GM19240 (cell line): ENCODE results near the gene UBE2O.

ENCODE experiments used
- DNase-seq: peaks from one replicate; pipeline ENCODE4 v3.0.0; 2011; ENCODE audit warnings: low spot score; ENCODE audit not compliant: insufficient read length

The UBE2O gene

DNA sequence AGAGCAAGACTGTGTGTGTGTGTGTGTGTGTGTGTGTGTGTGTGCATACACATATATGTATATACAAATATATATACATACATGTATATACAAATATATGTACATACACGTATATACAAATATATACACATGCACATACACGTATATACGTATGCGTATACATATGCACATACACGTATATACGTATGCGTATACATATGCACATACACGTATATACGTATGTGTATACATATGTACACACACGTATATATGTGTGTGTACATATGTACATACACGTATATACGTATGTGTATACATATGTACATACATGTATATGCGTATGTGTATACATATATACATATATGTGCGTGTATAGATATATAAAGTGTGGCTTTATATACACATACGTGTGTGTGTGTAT is 37.2 kb downstream of the UBE2O start:
- no peak for DNase-seq

DNA sequence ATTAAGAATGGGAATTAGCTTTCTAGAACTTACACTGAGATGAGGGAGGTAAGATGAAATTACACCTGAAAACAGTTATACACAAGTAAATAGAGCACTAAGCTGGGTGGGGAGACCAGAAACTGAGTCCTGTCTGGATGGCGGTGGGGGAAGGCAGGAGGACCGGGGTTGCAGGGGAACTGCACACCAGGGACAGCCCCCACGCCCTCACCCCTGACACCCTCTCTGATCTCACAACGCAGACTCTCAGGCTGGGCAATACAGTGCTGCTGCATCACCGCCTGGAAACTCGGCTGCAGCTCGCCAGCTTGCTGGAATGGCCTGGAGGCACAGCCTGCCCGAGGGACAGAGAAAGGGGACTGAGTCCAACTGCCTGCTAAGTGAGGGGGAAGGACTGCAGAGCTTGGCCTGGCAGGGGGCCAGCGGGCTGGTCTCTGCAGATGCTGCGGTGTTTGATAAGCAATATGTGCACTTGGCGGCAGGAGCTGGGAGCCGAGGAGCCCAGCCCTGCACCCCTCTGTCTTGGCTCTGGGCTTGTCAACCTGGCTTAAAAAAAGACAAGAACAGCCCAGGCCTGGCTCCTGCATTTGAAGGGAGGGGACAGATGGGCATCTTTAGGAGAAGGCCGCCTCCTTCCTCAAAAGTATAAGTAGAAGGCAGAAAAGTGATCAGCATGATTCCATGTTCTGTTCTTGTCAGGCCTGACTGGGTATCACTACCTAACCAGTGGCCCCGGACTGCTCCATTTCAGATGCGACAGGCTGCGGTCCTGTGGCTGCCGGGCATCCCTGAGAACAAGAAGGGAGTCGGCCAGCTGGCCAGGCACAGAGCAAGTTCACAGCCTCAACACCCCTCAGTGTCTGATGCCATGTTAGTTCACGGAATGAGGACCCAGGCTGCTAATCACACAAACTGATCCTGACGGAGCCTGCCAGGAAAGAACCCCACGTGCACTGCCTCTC is 38.3 kb downstream of the UBE2O start:
- DNase-seq, result no peak

GRCh38 chr17:76411247-76411646 is 41.7 kb downstream of the UBE2O start:
- DNase-seq, result no peak

GRCh38 chr17:76410328-76410965 is 42.5 kb downstream of the UBE2O start:
- no peak for DNase-seq

- DNase-seq, result peak; percentile 61
These were observed 44.7 kb downstream of the UBE2O start for GRCh38 chr17:76408037-76408849.

DNA sequence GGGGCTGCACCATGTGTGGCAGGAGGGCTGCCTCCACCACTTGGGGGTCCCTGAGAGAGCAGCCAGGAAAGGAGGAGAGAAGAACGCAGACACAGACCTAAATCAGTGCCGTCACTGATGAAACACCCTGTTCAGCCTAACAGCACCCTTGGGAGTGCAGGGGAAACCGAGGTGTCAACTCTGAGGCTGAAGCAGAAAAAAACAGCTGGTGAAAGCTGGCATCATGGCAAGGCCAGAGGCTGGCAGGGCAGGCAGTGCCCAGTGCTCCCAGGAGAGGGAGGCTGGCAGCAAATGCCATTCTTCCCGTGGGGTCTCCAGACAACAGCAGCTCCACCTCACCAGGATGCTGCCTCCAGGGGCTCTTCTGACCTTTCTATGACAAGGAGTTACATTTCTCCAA is 45.4 kb downstream of the UBE2O start:
- no peak for DNase-seq

- DNase-seq, result no peak
These were observed 46.8 kb downstream of the UBE2O start for GRCh38 chr17:76405967-76406647.

DNA sequence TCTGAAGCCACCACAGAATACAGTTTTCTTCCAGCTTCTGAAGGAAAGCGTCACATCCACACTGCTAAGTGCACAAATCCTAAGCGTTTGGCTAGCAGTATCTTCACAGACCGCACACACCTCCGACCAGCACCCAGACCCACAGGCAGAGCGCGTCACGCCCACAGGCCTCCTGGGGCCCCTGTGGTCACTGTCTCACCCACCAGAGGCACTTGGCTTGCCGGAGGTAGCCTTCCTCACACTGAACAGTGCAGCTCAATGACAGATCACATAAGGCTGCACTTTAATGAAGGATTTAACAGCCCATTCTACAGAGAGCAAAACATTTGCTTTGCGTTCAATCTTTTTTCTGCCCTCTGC is 47.4 kb downstream of the UBE2O start:
- DNase-seq, result no peak

DNA sequence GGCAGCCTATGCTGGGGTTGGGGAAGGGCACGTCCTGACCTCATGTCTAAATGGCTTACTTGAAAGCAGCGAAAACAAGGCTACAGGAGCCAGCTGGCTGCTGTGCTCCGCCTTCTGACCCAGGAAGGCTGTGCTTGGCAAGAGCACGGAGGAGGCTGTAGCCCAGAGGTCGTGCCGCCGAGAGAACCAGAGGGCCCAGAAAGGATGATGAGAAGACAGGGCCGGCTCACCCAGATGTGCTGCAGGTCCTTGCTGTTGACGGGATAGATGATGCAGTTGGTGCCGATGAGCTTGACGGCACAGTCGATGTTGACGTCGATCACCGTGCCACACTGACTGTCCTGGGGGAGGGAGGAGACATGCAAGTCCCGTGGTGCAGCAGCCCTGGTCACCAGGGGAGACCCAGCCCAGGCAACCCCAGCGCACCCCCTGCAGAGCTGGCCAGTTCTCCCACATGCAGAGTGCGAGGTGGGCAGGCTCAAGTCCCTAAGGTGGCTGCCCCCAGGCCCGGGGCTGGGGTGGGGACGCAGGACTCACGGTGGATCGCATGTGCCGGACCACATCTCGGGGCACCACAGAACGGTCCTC is 47.9 kb downstream of the UBE2O start:
- no peak for DNase-seq

DNA sequence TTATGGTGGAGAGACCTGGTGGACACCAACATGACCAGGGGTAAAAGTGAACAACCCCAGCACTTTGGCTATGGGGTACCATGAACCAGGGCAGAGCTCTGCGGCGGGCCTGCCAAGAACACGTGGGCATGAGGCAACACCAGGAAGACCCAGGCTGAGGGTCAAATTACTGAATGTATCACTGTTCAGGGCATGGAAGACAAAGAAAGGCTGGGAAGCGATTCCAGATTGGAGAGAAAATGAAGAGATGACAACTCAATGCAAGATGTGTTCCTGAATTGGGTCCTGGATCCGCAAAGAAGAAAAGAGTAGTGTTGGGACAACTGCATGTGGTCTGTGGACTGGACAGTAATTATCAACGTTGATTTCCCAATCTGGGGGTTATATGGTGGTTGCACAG is 48.7 kb downstream of the UBE2O start:
- DNase-seq, result no peak

DNA sequence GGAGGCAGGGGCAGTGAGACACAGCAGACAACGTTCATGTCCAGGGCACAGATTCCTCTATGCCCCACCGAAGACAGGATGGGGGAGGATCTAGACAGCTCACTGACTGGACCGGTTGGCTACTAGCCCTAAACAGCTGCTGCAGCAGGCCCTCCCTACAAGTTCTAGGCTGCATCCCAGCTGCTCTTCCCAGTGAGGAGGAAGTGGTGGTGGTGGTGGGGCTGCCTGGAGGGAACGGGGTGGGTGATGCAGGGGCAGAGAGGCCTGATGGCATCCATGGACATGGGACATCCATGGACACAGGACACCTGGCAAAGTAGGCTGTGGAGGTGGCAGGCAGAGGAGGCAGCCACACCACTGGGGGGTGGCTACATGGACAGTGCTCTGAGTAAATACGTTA is 50.2 kb downstream of the UBE2O start:
- no peak for DNase-seq

DNA sequence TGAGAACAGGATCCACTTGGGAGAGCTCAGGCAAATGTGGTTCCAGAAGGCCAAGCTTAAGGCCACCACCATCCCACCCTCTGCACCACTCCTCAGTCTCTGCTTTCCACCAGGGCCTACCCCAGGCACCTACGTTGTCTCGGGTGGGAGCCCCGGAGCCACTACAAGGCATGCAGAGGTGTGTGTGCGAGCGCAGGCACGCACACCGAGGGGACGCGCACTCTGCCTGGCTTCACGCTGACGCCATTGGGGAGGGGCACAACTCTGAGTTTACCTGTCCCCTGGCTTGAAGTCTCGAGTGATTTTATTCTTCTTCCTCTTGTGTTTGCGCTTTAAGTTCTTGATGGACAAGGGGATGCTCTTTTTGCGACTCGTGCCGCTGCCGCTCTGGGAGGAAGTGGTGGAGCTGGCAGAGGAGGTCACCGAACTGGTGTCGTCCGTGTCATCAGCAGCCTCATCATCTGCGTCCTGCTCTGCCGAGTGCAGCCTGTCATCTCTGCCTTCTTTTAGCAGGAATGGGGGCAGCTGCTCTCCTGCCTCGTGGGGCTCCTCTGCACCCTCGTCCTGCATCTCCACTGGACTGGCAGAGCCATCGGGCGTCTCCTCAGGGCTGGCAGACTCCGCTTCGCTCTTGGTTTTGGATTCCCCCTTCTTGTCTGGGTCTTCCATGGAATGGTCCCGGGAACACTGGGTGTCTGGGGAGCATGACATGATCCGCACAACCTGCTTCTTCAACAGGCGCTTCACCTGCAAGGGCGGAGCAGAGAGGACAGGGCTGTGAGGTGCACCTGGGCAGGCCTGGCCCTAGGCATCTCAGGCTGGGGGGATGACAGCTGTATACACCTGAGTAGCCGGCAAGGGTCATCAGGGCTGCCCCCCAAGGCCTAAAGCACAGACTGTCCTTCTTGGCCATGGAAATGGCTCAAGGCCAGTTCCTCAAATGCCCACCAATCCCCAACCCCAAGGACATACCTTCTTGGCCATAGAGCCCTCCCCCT is 53.5 kb downstream of the UBE2O start:
- no peak for DNase-seq

DNA sequence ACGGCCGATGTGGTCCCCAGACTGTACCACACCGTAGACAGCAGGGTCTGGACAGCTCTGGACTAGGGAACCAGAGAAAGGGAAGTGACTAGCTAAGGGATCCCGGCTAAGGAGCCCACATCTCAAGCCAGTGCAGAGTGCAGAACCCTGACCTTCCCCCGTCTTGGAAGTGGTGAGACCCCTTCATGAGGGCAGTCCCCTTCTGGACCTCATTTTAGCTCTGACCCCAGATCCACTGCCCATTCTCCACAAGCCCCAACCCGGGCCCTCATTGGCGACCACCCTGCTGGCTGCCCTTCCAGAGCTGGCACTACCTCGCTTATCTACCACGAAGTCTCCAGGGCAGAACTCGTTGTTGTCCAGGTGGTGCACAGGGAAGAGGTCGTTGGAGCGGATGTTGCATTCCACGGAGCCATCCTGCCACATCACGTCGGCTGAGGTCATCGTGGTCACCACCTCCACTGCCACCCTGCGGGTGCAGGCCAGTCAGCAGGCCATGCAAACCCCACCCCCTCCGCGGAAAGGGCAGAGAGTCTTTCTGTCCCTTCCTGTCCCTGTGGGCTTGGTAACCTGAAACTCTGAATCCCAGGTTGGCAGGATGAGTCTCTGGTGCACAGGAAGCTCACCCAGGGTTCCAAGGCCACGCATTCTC is 54.3 kb downstream of the UBE2O start:
- DNase-seq, result no peak

- DNase-seq, result peak; percentile 72
These were observed 55.0 kb downstream of the UBE2O start for GRCh38 chr17:76397687-76398522.

GRCh38 chr17:76397184-76397583 is 55.8 kb downstream of the UBE2O start:
- DNase-seq, result no peak

DNA sequence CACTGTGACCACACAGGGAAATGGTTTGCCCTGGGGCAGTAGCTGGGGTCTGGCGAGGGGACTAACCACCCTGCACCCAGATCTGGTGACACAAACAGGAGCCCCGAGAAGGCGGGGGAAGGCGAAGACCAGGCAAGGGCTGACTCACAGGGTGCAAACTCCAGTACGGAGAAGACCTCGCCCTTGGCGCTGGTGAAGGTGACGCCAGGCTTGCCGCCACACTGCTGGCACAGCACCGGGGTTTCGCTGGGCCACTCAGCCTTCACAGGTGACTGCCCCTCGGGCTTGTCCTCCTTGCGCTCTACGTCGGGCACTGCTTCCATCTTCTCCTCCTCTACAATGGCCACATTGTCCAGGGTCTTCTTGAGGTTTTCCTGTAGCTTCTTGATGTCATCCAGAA is 57.0 kb downstream of the UBE2O start:
- DNase-seq, result no peak

DNA sequence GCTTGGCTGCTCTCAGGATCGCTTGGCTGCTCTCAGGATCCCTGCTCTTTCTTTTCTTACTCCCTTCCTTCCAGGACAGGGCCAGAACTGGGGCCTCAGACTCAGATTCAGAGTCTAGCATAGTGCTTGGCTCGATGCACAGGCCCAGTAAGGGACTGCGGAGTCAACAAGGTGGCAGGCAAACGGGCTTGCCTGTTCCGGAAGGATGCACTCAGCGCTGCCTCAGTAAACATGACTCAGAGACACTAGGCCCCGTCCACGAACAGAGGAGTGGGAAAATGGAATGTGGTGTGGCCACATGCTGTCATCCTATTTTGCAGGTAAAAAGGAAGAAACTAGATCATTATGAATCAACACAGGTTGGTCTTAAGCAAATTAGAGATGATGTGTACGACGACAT is 58.8 kb downstream of the UBE2O start:
- DNase-seq, result no peak

GRCh38 chr17:76391200-76391715 is 61.7 kb downstream of the UBE2O start:
- DNase-seq, result no peak
